ENCODE results near the gene LTK.

LTK gene

DNA sequence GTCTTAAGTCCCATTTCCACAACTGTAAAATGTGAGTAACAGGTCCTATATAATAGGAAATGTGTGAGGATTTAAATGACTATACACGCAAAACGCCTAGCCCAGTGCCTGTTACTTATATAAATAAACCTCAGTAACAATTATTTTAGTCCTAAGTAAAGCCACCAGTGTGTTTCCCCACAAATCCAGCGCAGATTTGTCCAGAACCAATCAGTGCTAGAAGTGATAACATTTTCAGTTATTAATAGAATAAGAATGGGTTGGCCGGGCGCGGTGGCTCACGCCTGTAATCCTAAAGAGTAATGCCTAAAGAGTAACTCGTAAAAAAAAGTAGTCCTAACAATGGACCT is 29.9 kb upstream of the LTK start:
- TF ChIP-seq, protein P1, sequence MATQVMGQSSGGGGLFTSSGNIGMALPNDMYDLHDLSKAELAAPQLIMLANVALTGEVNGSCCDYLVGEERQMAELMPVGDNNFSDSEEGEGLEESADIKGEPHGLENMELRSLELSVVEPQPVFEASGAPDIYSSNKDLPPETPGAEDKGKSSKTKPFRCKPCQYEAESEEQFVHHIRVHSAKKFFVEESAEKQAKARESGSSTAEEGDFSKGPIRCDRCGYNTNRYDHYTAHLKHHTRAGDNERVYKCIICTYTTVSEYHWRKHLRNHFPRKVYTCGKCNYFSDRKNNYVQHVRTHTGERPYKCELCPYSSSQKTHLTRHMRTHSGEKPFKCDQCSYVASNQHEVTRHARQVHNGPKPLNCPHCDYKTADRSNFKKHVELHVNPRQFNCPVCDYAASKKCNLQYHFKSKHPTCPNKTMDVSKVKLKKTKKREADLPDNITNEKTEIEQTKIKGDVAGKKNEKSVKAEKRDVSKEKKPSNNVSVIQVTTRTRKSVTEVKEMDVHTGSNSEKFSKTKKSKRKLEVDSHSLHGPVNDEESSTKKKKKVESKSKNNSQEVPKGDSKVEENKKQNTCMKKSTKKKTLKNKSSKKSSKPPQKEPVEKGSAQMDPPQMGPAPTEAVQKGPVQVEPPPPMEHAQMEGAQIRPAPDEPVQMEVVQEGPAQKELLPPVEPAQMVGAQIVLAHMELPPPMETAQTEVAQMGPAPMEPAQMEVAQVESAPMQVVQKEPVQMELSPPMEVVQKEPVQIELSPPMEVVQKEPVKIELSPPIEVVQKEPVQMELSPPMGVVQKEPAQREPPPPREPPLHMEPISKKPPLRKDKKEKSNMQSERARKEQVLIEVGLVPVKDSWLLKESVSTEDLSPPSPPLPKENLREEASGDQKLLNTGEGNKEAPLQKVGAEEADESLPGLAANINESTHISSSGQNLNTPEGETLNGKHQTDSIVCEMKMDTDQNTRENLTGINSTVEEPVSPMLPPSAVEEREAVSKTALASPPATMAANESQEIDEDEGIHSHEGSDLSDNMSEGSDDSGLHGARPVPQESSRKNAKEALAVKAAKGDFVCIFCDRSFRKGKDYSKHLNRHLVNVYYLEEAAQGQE (IDR thresholded peaks at IDR 0.05; ENCODE audit: insufficient read depth in 1 of 2, low read depth in 2 of 2, low read length in 2 of 2), result no peak
- TF ChIP-seq POLR2AphosphoS5 (IDR thresholded peaks at IDR 0.05; ENCODE audit: low read depth, low read length), result no peak
- TF ChIP-seq SIN3A (IDR thresholded peaks at IDR 0.05; ENCODE audit: borderline replicate concordance, insufficient read depth, low read length), result no peak
- no peak for TF ChIP-seq TAF1 (IDR thresholded peaks at IDR 0.05; ENCODE audit: borderline replicate concordance, insufficient read depth, low read length)
- TF ChIP-seq FOXP2 (optimal IDR thresholded peaks at IDR 0.05; ENCODE audit: borderline replicate concordance, extremely low read depth, extremely low read length, insufficient read depth), result no peak

DNA sequence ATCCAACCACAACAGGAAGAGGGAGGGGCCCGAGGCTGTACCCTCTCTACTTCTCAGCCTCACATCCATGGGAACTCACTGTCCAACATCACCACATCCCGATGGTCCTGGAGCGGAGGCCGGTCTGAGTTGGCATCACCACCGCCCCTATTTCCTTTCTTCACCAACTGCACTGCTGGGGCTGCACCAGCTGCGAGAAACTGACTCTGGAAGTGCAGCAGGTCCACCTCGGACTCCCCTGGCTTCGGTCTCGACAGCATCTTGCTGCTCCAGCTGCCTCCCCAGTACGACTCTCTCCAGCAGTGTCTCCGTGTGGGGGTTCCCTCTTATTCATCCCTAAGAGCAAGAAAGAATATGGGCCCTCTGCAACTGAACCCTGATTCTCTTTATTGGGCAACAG is 23.2 kb upstream of the LTK start:
- TF ChIP-seq SIN3A (IDR thresholded peaks at IDR 0.05; ENCODE audit: borderline replicate concordance, insufficient read depth, low read length) (no peak), TAF1 (IDR thresholded peaks at IDR 0.05; ENCODE audit: borderline replicate concordance, insufficient read depth, low read length) (no peak), FOXP2 (optimal IDR thresholded peaks at IDR 0.05; ENCODE audit: borderline replicate concordance, extremely low read depth, extremely low read length, insufficient read depth) (no peak), POLR2AphosphoS5 (IDR thresholded peaks at IDR 0.05; ENCODE audit: low read depth, low read length) (no peak)
- TF ChIP-seq, protein P1 (IDR thresholded peaks at IDR 0.05; ENCODE audit: insufficient read depth in 1 of 2, low read depth in 2 of 2, low read length in 2 of 2), result no peak

DNA sequence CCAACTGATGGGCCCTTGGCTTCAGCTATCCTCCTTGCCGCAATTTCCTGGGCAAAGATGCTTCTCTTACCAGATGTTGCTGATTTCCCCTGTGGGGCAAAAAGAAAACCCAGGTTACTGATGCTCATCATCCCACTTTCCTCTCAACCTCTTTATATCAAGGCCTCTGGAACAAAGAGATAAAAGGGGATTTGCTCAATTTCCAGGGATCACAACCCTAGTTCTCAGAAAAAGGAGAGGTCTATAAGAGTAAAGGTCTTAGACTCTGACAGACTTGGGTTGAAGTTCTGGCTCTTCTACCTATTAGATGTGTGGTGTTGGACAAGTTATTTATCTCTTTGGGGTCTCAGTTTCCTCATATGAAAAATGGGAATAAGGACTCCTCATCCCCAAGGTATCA is 21.9 kb upstream of the LTK start:
- no peak for TF ChIP-seq TAF1 (IDR thresholded peaks at IDR 0.05; ENCODE audit: borderline replicate concordance, insufficient read depth, low read length)

DNA sequence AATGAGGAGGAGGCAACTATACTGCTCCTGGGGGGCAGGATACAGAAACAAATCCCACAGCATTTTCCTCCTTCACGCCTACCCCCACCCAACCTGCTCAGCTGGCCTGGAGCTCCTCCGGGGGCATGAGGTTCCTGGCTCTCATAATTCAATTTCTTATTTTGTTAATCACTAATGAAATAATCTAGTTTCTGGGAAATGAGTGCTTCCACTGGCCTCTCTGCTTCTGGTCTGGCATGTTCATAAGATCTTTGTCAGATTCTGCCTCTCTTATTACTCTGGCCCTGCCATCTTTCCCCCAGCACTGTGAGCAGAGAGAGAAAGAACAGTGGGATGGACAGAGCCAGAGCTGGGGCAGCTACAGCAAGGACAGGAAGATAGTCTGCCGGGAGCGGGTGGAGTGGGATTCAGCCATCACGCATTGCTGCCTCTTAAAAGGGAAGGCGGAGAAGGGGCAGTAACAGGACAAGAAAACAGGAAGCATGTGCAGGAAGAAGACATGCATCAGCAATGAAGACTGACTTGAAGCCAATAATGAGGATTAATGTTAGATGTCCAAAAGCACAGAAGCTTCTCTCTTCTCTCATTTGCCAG is 16.8 kb upstream of the LTK start:
- TF ChIP-seq FOXP2 (optimal IDR thresholded peaks at IDR 0.05; ENCODE audit: borderline replicate concordance, extremely low read depth, extremely low read length, insufficient read depth) (peak; percentile 31), SIN3A (IDR thresholded peaks at IDR 0.05; ENCODE audit: borderline replicate concordance, insufficient read depth, low read length) (no peak)

DNA sequence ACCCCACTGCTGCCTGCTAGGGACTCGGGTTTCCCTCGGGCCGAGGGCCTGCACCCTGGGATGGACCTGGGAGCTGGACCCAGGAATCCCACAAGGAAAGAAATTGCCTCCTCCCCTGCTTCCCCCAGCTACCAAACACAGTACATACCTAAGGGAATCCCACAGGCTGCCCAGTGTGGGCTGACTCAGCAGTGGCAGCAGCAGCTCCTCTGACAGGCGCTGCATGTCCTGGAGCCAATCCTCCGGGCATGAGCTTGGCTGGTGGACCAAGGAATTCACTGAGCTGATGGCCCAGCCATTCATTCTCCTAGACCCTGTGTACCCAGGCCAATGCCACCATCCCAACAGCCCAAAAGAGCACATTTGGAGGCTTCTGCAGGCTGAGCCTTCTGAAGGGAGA is 9.5 kb upstream of the LTK start:
- no peak for TF ChIP-seq TAF1 (IDR thresholded peaks at IDR 0.05; ENCODE audit: borderline replicate concordance, insufficient read depth, low read length)
- TF ChIP-seq FOXP2 (optimal IDR thresholded peaks at IDR 0.05; ENCODE audit: borderline replicate concordance, extremely low read depth, extremely low read length, insufficient read depth), result no peak
- TF ChIP-seq SIN3A (IDR thresholded peaks at IDR 0.05; ENCODE audit: borderline replicate concordance, insufficient read depth, low read length), result no peak
- TF ChIP-seq POLR2AphosphoS5 (IDR thresholded peaks at IDR 0.05; ENCODE audit: low read depth, low read length), result no peak
- TF ChIP-seq, protein P1 (IDR thresholded peaks at IDR 0.05; ENCODE audit: insufficient read depth in 1 of 2, low read depth in 2 of 2, low read length in 2 of 2), result no peak

DNA sequence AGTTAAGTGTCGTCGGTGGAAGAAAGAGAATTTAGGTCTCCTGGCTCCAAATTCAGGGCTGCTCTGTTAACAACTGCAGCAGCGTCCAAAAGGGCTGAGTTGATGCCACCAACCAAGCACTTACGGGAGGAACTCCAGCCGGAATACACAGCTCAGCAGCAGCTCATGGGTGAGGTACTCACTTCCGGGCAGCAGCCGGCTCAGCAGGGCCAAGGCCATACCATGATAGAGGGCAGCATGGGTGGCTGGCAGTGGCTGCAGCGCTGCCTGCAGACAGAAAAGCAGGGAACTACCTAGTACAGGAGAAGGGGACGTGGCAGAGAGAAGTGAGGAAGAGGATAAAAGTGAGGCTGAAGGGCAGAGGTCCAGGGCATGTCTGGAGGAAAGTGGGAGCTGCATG is 8.0 kb upstream of the LTK start:
- TF ChIP-seq, protein P1 (IDR thresholded peaks at IDR 0.05; ENCODE audit: insufficient read depth in 1 of 2, low read depth in 2 of 2, low read length in 2 of 2), result no peak
- TF ChIP-seq FOXP2 (optimal IDR thresholded peaks at IDR 0.05; ENCODE audit: borderline replicate concordance, extremely low read depth, extremely low read length, insufficient read depth) (no peak), TAF1 (IDR thresholded peaks at IDR 0.05; ENCODE audit: borderline replicate concordance, insufficient read depth, low read length) (no peak), POLR2AphosphoS5 (IDR thresholded peaks at IDR 0.05; ENCODE audit: low read depth, low read length) (no peak), SIN3A (IDR thresholded peaks at IDR 0.05; ENCODE audit: borderline replicate concordance, insufficient read depth, low read length) (no peak)
